IPS-NIHi7 (cell line): Measurements from ENCODE around the gene ZNF598.
"Not testable (repeated sequence)": the region's sequence is repeated elsewhere in the genome, so short reads cannot be mapped to it uniquely, and the experiment has no call there.

ENCODE experiments used
- DNase-seq: peaks from one replicate; pipeline ENCODE4 v3.0.0; 2012; ENCODE audit warnings: mixed read lengths; ENCODE audit errors: extremely low spot score

The ZNF598 gene

DNA sequence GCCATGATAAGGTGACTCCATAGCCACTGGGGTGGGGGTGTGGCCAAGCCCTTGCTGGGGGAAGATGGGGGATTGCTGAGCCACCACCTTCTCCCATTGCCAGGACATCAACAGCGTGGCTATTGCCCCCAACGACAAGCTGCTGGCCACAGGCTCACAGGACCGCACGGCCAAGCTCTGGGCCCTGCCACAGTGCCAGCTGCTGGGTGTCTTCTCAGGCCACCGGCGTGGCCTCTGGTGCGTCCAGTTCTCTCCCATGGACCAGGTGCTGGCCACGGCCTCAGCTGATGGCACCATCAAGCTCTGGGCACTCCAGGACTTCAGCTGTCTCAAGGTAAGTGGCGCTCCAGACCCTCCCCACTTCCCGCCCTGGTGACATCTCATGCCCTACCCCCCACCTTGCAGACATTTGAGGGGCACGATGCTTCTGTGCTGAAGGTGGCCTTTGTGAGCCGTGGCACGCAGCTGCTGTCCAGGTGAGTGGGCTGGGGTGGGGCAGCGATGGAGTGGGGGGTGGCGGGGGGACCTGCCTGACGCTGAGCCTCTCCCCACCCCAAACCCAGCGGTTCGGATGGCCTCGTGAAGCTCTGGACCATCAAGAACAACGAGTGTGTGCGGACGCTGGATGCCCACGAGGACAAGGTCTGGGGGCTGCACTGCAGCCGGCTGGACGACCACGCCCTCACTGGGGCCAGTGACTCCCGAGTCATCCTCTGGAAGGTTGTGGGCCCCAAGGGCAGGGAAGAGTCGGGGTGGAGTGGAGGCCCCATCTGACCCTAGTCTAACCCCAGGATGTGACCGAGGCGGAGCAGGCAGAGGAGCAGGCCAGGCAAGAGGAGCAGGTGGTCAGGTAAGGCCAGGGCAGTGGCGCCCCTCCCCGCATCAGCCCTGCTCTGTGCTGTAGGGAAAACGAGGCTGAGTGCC lies 32.4 kb downstream of the ZNF598 start:
- no peak for DNase-seq

DNA sequence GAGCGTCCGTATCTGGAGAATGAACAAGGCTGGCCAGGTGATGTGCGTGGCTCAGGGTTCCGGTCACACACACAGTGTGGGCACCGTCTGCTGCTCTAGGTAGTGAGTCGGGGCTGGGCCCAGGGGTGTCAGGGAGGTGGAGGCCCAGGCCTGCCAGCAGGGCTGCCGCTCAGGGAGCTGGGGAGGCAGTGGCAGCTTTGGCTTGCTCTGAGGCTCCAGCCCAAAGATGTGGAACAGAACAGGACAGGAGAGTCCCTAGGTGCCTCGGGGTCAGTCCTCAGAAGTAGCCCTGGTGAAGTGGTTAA lies 33.5 kb downstream of the ZNF598 start:
- no peak for DNase-seq

DNA sequence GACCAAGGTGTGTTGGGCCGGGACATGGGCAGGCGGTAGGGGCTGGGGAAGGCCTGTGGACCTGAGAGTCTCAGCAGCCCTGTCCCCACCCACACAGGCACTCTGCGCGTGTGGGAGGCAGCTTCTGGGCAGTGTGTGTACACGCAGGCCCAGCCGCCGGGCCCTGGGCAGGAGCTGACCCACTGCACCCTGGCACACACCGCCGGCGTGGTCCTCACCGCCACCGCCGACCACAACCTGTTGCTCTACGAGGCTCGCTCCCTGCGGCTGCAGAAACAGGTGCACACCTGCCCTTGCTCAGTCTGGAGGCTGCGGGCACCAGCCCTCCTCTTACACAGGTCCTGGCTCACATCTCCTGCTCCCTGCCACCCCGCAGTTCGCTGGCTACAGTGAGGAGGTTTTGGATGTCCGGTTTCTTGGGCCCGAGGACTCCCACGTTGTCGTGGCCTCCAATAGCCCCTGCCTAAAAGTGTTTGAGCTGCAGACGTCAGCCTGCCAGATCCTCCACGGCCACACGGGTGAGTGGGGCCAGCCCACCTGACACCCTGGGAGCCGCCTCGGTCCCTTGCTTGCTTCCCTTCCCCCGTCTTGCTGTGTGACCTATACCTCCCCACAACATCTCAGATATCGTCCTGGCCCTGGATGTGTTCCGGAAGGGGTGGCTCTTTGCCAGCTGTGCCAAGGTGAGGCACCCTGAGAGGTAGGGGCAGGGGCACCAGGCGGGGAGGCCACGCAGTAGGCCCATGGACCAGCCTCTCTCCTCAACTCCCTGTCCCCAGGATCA lies 34.0 kb downstream of the ZNF598 start:
- DNase-seq: no peak

DNA sequence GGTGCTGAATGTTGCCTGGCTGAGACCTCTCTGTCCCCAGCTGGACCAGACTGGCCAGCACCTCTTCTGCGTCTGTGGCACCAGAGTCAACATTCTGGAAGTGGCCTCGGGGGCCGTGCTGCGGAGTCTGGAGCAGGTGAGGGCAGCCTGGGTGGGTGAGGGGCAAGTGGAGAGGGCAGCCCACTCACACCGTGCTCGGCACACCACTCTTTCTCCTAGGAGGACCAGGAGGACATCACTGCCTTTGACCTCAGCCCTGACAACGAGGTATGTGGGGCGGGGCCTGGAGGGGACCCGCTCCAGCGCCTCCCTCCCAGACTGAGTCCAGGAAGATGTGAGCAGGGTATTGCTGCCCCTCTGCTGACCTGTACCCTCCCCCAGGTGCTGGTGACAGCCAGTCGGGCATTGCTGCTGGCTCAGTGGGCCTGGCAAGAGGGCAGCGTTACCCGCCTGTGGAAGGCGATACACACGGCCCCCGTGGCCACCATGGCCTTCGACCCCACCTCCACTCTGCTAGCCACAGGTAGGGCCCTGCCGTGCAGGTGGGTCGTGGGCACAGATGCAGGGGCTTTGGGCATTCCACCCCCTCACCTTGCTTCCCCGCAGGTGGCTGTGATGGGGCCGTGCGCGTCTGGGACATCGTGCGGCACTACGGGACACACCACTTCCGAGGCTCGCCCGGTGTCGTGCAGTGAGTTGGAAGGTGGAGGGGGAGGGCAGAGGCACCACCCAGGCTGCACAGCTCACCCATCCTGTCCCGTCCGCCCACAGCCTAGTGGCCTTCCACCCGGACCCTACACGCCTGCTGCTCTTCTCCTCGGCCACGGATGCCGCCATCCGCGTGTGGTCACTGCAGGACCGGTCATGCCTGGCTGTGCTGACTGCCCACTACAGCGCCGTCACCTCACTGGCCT lies 35.2 kb downstream of the ZNF598 start:
- no peak for DNase-seq

DNA sequence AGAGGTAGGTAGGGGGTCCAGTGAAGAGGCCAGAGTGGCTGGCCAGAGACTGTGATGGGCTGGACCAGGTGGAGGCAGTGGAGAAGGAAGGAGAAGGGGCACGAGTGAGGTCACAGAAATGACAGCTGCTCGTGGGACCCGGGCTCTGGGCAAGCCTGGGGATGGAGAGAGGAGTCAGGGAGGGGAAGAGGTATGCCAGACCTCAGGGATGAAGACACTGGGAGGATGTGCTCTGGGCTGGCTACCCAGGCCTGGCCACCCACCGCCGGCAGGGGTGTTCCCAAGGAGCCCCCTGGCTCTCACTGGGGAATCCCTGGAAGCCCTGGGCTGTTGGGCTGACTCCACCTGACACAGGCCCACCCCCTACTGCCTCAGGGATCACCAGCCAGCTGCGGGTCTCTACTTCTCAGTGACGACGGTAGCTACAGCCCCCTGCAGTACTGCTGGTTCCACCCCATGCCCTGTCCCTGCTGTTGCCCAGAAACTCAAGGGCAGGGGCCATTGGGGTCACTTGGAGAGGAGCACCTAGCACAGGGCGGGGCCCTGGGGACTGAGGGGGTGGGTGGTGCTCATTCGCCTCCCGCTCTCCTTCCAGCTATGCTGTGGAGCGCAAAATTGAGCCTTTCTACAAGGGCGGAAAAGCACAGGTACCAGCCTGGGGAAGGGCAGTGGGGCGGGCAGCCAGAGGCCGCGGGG lies 36.0 kb downstream of the ZNF598 start:
- no peak for DNase-seq

DNA sequence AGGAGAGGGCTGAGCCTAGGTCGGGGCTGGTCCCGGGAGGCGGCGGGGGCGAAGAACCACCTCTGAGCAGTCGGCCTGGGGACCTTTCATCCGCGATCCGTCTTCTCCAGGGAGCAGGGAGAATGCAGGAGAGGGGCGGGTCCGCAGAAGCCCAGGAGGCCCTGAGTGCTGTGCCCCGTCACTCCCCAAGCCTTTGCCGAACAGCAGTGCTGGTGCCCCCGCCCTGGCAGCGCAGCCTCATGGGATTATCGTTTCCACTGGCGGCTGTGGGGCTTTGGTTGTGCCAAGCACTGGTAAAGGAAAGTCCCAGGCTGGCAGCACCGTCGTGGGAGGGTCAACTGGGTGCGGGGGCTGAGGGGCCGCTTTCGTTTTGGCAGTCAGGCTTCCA lies 37.1 kb downstream of the ZNF598 start:
- DNase-seq: no peak

DNA sequence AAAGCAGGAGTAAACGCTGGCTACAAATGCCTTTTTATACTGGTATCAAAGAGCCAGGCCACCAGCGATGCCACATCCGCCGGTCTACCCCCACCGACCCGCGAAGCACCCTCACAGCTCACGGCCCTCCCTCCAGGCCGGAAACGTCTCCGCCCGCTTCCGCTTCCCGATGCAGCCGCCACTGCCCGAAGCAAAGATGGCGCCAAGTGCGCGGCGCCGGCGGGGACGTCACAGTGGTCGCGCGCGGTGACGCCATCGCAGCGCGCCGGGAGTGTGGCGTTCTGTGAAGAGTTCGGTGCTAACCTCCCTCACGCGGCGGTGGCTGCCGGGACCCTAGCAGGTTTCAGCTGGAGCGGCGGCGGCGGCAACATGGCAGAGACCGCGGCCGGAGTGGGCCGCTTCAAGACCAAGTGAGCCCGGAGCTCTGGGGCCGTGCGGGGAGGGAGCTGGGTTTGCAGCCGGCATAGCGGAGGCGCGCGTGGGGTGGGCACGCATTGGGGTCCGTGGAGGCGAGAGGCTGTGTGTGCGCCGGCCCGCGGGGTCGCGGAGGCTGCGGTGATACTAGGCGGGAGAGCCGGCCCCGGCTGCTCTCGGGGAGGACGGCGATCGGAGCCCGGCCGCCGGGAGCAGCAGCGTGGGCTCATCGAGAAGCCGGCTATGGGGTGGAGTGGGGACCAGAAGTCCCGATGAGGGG lies 37.7 kb downstream of the ZNF598 start, which contains the start of gene TBL3:
TBL3 (plus strand) TSS at position 258 of the 694 bp plus-strand sequence; CDS start at position 370, 112 bp downstream.
- DNase-seq: peak; percentile 92

DNA sequence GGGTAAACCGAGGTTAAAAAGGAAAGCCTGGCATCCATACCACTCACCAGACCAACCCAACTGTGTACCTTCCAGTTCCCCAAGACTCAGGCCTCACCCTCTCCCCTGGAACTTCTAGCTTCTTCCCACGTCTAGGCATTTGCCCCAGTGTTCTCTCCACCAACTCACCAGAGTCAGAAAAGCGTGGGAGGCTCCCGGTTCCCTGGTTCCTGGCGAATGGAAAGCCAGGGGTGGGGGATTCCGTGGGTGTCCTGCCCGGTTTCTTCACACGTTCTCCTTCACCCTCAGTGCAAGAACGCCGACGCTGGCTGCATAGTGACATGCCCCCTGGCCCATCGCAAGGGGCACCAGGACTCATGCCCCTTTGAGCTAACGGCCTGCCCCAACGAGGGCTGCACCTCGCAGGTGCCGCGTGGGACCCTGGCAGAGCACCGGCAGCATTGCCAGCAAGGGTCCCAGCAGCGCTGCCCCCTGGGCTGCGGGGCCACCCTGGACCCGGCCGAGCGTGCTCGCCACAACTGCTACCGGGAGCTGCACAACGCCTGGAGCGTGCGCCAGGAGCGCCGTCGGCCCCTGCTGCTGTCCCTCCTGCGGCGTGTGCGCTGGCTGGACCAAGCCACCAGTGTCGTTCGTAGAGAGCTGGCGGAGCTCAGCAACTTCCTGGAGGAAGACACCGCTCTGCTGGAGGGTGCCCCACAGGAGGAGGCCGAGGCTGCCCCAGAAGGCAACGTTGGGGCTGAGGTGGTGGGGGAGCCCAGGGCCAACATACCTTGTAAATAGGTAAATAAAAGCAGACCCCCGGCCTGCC lies 41.3 kb downstream of the ZNF598 start:
- DNase-seq: no peak

DNA sequence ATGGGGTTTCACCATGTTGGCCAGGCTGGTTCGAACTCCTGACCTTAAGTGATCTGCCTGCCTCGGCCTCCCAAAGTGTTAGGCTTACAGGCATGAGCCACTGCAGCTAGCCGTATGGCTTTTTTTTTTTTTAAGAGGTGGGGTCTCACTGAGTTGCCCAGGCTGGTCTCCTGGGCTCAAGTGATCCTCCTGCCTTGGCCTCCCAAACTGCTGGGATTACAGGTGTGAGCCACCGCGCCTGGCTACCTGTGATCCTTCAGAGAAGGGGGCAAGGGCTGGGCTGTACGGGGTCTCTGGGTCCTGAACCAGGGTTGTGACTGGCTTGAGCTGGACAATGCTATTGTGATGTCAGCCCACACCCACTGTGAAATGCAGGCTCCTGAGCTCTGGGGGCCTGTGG lies 43.2 kb downstream of the ZNF598 start, which contains the start of gene RNF151:
RNF151 (plus strand) TSS at position 397 of the 400 bp plus-strand sequence. CDS start 26 bp downstream, outside the sequence.
- no peak for DNase-seq

DNA sequence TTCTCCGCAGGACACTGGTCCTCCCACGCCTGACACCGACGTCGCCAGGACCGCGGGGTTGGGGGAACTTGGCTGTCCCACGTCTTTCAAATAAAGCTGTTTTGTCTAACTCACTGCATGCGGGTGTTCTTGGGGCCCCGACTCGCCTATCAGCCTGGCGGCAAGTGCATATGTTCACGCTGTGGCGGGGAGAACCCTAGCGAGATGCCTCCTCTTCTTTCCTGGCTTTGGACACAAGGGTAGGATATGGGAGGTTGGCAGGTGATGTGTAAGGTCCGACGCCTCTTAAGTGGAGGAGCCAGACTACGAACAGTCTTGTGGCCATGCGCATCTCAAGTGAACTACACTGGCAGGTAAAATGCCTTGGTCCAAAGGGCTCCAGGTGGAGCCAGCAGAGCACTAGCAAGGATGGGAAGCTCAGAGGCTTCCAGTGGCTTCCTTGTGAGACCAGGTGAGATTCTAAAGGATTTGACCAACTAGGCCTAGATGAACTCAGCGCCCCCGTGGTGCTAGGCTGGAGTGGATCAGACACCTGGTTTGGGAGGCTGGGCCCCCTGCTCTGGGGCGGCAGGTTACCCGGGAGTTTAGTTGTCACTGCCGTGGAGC lies 44.1 kb downstream of the ZNF598 start:
- DNase-seq: no peak

DNA sequence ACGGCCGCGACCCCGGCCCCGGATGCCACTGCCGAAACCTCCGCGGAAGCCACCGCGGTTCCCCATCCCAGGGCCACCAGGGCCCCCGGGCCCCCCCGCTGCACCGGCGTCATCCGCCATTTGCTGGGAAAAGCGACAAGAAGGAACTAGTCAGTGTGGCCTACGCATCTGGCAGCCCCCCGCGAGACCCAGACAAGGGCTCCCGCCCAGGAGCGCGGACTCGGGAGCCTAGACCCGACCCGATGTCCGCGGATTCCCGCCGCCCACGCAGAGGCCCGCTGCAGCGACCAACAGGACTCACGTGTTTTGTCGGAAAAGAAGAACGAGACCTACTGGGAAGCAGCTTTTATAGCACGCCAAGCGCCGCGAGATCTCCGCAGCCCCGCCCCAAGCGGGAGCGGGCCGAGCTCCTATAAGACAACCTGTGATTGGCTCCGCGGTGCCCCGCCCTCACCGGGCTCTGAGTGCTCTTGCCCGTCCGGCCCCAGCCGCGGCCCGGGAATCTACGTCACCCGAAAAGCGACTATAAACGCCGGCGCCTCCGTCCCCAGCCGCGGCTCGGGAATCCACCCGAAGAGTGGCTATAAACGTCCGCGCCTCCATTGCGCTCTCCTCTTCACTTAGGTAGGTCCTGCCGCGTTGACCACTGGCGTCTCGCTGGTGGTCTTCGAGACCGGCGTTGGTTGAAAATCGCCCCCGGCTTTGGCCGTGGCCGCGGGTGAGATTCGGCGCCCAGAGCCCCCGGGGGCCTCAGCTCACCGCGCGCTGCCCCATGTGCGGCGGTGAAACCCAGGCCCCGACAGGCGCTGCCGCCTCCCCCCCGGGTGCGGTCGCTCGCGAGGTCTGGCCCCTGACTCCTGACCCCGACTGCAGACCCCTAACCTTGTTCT lies 44.9 kb downstream of the ZNF598 start, which contains the start of gene RPS2:
RPS2 (minus strand) TSS at position 321 of the 890 bp plus-strand sequence; CDS start at position 120, 201 bp downstream.
- DNase-seq: peak; percentile 98

DNA sequence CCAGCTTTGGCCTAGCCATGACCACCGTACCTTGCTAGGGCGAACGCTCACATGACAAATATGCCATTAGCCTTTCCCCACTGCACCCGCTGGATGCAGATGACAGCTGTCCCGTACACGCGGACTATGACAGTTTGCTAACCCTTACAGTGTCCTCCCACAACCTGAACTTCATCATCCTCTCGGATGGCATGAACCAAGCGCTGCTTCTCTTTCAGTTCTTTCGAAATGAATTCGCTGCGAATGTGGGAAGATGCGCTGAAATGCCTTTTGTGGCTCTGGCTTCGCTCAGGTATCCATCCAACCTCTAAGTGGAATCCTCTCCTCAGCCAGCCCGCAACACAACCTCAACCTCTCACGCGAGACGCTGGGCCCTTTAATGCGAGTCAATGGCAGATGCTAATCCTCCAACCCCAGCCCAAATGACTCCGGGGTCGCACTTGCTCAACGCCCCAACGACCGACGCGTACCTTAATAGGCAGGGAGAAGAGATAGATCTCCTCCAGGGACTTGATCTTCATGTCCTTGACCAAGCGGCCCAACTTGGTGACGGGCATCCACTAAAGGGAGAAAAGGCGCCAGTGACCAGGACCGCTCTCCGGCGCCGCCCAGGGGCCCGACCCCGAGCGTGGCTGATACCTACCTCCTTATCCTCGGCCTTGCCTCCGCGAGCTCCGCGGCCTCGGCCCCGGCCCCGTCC lies 45.7 kb downstream of the ZNF598 start:
- no peak for DNase-seq

DNA sequence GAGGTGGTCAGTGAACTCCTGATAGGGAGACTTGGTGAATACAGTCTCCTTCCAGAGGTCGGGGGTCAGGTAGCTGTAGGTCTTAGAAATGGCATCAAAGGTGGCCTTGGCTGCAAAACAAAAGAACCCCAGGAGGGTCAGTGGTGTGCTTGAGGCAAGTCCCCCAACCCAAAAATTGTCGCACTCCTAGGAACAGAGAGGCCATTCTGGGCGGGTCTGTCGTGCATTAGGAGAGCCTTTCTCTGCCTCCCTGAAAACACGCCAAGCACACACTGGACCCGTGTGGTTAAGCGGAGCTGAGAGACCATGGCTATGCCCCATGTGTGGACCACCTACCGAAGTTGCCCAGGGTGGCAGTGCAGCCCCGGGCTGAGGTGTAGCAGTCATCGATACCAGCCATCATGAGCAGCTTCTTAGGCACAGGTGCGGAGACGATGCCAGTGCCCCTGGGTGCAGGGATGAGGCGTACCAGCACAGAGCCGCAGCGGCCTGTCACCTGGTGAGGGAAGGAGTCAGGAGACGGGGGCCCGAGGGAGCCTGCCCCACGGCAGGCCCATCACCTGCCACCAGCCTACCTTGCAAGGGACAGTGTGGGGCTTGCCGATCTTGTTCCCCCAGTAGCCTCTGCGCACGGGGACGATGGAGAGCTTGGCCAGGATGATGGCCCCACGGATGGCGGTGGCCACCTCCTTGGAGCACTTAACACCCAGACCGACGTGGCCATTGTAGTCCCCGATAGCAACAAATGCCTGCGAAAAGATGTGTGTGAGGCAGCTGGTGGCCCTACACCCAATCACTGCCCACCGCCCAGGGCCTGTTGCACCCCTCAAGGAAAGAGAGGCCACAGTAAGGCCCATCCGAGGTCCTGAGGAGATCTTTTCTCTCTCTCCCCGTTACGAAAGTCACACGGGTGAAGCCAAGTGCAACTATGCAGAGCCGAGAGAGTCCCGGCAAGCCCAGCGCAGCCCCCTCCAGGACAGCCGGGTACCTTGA lies 47.2 kb downstream of the ZNF598 start:
- DNase-seq: not testable (repeated sequence)

DNA sequence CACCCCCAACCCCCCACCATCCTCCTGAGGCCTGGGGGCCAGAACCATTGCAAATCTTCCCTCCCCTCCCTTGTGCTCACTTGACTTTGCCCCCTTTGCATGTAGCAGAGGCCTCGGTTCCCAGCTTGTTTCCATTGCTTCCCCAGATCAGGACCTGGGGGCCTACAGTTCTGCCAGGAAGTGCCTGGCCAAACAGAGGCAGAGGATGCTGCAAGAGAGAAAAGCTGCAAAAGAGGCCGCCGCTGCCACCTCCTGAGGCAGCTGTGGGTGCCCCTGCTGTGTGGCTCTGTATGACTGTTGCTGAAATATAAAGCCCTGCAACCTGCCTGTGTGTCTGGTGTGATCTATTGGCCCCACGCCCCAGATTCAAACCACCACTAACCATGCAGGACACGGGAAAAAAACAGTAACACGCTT lies 48.0 kb downstream of the ZNF598 start:
- no peak for DNase-seq

DNA sequence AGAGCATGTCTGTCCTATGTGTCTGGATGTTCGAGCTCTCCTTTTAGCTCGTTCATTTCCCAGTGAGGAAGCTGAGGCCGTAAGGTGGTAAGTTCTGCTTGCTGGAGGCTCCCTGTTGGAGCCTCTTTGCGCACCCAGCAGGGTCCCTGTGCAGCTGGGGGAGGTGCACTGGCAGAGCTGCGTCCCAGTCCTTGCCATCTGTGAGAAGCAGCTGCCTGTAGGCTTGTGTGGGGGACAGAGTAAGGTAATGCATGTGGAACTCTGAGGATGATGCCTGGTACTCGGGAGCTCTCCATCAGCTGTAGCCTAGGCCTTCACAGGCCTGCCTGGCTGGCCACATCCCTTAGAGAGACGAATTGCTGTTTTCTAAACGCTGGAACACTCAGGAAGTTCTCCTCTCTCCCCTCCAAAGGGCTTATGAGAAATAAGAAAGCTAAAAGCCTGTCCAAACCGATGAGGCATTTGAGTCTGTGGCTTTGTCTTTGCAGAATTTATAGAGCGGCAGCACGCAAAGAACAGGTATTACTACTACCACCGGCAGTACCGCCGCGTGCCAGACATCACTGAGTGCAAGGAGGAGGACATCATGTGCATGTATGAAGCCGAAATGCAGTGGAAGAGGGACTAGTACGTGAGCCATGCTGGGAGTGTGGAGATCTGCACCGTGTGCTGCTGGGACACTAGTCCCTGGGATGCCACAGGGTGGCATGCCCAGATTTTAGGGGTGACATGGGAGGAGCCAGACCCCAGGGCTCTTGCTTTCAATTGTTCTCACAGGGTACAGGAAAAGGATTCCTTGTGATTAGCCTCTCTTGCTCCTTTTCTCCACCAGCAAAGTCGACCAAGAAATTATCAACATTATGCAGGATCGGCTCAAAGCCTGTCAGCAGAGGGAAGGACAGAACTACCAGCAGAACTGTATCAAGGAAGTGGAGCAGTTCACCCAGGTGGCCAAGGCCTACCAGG lies 48.7 kb downstream of the ZNF598 start:
- DNase-seq: no peak
